NCI-H446 treated with DMSO at 0.1 percent for 48 hours (cell line): Measurements from ENCODE around the gene COL15A1.

Experiments
- DNase-seq: peaks from one replicate; lab custom pipeline; 2025; lab: John Stamatoyannopoulos, UW

The COL15A1 gene

GRCh38 chr9:99056886-99057664, 113.4 kb downstream of the COL15A1 start:
- DNase-seq: no peak

- DNase-seq: no peak
These were observed 114.2 kb downstream of the COL15A1 start for GRCh38 chr9:99057665-99058625.

- DNase-seq: no peak
These were observed 115.5 kb downstream of the COL15A1 start for GRCh38 chr9:99058964-99059921.

GRCh38 chr9:99060621-99061020, 116.9 kb downstream of the COL15A1 start:
- no peak for DNase-seq

- DNase-seq: no peak
These were observed 118.8 kb downstream of the COL15A1 start for GRCh38 chr9:99062549-99062948.

GRCh38 chr9:99063522-99063921, 119.8 kb downstream of the COL15A1 start:
- DNase-seq: no peak

- DNase-seq: no peak
These were observed 122.9 kb downstream of the COL15A1 start for GRCh38 chr9:99066571-99066970.

GRCh38 chr9:99069075-99069474, 125.4 kb downstream of the COL15A1 start:
- DNase-seq: no peak

GRCh38 chr9:99069546-99069945, 125.8 kb downstream of the COL15A1 start:
- no peak for DNase-seq

GRCh38 chr9:99070681-99071080, 127.0 kb downstream of the COL15A1 start:
- no peak for DNase-seq

GRCh38 chr9:99071313-99072039, 127.8 kb downstream of the COL15A1 start:
- DNase-seq: no peak

GRCh38 chr9:99072040-99072394, 128.3 kb downstream of the COL15A1 start:
- no peak for DNase-seq

- DNase-seq: no peak
These were observed 129.6 kb downstream of the COL15A1 start for GRCh38 chr9:99073347-99073746.

- DNase-seq: no peak
These were observed 130.5 kb downstream of the COL15A1 start for GRCh38 chr9:99073985-99074901.

GRCh38 chr9:99074902-99075245, 131.2 kb downstream of the COL15A1 start:
- no peak for DNase-seq

GRCh38 chr9:99075246-99075912, 131.7 kb downstream of the COL15A1 start:
- no peak for DNase-seq

GRCh38 chr9:99076030-99076429, 132.3 kb downstream of the COL15A1 start:
- no peak for DNase-seq

GRCh38 chr9:99076483-99077171, 132.9 kb downstream of the COL15A1 start:
- no peak for DNase-seq

- DNase-seq: no peak
These were observed 135.0 kb downstream of the COL15A1 start for GRCh38 chr9:99078717-99079116.
